C4-2B (cell line): ENCODE measurements around the gene LCN1.

Experiments used
- ZFX ChIP-seq: fragments of 450-650 bp; IDR thresholded peaks from 2 replicates; pipeline ENCODE4 v1.6.1; 2017
- TF ChIP-seq, protein P1 (sequence below): fragments of 450-650 bp; conservative IDR thresholded peaks from 2 replicates; pipeline ENCODE4 v1.5.1; 2017; ENCODE audit warnings: mild to moderate bottlenecking

DNA sequence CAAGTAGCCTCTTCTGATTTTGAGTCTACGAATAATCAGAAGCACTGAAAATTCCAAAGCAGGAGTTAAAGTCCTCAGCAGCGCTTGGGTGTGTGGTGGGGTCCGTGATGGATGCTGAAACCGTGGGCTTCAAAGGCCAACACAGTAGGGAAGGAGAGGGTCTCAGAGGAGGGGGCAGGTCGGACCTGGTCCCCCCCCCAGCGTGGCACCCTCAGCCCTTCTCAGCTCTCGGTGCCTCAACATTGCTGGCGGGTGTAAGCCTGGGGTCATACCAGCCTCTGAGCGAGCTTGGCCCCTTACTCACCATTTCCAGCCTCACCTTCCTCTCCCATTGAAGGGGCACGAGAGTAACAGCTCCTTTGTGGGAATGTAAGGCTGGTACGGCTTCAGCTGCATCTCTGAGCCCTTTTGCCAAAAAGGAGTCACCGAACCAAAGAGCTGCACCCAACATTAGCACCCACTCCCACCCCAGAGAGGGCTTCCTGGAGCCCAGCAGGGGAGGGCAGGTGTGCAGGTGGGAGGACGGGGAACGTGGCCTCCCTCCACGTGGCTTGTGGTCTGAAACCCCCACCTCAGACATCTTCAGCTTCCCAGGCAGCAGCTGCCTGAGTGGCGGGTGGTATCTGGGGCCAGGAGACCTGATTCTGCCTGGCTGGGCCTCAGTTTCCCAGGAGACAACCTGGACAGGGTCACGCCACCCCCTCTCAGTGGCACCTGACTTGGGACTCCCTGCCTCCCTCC, 6.7 kb upstream of the LCN1 start:
- TF ChIP-seq, protein P1, sequence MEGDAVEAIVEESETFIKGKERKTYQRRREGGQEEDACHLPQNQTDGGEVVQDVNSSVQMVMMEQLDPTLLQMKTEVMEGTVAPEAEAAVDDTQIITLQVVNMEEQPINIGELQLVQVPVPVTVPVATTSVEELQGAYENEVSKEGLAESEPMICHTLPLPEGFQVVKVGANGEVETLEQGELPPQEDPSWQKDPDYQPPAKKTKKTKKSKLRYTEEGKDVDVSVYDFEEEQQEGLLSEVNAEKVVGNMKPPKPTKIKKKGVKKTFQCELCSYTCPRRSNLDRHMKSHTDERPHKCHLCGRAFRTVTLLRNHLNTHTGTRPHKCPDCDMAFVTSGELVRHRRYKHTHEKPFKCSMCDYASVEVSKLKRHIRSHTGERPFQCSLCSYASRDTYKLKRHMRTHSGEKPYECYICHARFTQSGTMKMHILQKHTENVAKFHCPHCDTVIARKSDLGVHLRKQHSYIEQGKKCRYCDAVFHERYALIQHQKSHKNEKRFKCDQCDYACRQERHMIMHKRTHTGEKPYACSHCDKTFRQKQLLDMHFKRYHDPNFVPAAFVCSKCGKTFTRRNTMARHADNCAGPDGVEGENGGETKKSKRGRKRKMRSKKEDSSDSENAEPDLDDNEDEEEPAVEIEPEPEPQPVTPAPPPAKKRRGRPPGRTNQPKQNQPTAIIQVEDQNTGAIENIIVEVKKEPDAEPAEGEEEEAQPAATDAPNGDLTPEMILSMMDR, result no peak
- TF ChIP-seq ZFX, result no peak
